Caki2 (cell line): ENCODE data around the gene COTL1. TPM values are rescaled to one million over a fixed set of nuclear protein-coding genes. Genes with fewer than 3 reads are reported as not detected.
"Not testable (repeated sequence)": the region's sequence is repeated elsewhere in the genome, so short reads cannot be mapped to it uniquely, and the experiment has no call there.

Source experiments
- DNase-seq: peaks from one replicate; pipeline ENCODE4 v3.0.0-alpha.2; 2015; ENCODE audit warnings: low read depth
- in situ Hi-C: cut with HindIII; loops from 2 replicates; pipeline ENCODE4 v1.10.0; 2016; ENCODE audit warnings: low sequenced_read_pairs, low pct_unique_long_range_greater_than_20kb, mixed read lengths
- total RNA-seq: library from RNA; depleted of rRNA; stranded (reverse); fragments of >200 nt; shearing (Covaris generic); gene quantifications from 2 replicates; pipeline ENCODE4 v1.2.3, GENCODE V29; 2014; ENCODE audit warnings: low replicate concordance

Gene COTL1
- total RNA-seq, 1 experiment from 2014 or later = 294 TPM

DNA sequence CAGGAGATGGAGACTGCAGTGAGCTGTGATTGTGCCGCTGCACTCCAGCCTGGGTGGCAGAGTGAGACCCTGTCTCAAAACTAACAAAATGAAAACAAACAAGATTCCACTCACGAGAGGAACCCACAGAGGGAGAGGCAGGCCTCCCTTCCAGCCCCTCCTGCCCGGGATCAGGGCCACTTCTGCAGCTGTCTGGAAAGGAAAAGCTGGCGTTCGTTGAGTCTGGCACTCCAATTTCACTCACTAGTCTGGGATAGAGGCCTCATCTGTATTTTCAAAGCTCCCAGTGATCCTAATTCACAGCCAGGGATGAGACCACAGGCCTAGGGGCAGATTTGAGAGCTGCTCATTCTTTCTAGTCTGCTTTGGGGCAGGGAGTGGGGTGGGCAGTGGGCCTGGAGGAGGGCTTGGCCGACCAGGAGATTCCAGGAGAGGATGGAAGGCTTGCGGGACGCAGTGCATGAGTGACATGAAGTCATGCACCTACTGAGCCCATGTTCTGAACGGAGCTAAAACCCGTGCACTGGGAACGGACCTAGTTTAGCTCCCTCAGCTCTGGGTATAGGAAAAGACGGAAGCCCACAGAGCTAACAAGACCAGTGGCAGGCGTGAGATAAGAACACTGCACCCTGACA is 54.0 kb downstream of the COTL1 start:
- DNase-seq = no peak
- in situ Hi-C loops = no loop called here

DNA sequence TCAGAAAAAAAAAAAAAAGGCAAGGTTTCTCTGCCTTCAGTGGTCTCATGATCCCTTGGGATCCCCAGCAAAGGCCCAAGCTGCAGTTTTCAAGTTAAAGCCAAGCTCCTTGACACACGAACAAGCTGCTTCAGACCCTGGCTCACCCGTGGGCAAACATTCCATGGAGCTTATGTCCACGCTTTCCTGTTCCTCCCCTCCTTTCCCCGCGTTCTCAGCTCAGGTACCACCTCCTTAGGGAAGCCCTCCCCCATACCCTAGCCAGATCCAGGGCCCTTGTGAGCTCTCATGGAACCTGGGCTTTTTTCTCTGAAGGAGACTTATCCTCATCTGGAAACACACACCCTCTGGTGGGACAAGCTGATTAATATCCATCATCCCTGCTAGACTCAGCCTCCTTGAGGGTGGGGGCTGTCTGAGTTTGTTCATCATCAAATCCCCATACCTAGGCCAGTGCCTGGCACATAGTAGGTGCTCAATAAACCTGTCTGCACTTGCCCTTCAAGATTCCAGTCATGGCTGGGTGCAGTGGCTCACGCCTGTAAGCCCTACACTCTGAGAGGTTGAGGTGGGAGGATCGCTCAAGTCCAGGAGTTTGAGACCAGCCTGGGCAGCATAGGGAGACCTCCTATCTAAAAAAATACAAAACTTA is 54.7 kb downstream of the COTL1 start:
- no peak for DNase-seq
- in situ Hi-C loops = no loop called here

DNA sequence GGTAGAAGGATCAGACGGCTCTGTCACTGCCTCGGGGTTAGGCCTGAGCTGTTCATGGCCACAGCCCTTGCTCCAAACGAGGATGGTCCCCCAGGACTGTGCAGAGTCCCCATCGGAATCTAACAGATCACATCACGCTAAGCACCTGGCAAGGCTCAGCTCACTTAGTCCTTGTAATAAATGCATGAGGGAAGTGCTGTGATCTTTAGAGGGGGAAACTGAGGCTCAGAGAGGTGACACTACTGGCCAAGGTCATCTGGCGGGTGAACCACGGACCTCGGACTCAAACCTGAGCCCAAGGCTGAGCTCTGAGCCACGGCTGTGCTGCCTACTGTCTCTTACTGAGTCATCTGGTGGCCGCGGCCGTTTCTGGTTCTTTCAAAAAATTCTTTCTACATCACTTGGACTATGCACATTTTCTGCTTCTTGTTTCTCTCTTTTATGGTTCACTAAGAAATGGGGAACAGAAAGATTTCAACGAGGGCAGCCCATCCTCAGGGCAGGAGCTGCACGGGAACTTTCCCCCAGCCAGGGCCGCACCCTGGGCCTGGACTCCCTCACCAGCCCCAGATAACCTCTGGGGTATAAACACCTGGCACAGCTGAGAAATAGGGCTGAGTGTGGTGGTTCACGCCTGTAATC is 55.6 kb downstream of the COTL1 start:
- DNase-seq = no peak
- in situ Hi-C loops = no loop called here

DNA sequence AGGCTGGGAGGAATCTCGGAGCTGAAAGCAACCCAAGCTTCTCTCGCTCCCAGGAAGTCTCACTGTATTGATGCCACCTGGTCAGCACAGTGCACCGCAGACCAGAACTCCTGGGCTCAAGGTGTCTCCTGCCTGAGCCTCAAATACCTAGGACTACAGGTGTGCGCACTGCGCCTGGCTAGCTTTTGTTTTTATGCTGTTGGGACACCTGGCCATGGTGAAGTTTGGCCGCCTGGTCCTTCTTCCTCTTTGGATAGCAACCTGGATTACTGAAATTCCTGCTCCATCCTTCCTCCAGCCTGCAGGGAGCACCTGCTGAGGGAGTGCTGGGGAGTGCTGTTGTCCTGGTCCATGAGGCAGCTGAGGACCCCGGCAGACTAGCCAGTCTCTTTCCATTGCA is 56.6 kb downstream of the COTL1 start:
- in situ Hi-C loops = no loop called here
- no peak for DNase-seq

DNA sequence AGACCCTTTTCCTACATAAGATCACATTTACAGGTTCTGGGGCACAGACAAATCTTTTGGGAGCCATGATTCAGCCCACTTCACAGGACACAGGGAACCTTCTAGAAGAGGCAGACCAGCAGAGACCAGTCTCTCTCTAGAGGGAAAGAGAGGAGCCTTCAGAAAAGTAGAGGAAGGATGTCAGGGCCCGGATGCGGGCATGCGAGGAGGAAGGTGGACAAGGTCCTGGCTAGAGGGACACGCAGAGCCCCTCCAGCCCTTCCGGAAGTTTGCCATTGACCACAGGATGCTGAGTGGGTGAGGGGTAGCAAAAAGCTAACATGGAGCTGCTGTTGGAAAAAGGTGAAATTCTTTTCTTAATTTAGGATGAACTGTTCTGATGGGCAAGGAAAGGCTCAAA is 57.6 kb downstream of the COTL1 start:
- DNase-seq = no peak
- in situ Hi-C loops = no loop called here

DNA sequence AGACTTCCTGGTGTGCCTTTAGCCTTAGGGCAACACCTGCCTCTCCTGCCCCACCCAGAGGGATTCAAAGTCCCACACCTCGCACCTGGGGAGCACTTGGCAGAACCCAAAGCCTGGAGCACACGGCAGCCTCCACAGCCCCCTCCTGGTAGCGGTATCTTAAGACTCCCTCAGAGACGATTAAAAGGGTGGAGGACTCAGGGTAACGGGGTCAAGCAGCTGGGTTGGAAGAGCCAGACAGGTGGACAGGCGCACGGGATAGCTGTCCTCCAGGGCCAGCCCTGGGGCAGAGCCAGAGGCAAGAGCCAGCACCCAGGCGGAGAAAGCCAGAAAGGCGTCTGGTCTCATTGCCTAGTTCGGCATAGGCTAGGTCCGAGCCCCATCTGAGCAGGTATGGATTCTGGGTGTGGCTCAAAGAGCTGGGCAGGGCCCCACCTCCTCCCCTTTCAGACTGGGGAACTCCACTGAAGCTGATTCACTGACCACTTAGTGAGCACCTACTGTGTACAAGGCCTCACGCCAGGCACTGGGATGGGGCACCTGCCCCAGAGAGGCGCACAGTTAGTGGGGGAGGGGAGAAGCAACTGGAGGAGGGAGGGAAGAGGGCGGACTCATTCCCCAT is 58.5 kb downstream of the COTL1 start:
- in situ Hi-C loops = no loop called here
- no peak for DNase-seq

DNA sequence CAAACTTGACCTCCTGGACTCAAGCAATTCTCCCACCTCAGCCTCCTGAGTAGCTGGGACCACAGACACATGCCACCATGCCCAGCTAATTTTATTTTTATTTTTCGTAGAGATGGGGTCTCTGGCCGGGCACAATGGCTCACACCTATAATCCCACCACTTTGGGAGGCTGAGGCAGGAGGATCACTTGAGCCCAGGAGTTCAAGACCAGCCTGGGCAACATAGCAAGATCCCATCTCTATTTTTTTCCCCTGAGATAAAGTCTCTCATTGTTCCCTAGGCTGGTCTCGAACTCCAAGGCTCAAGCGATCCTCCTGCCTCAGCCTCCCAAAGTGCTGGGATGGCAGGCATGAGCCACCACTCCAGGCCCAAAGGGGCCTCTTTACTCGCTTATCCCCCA is 59.0 kb downstream of the COTL1 start:
- in situ Hi-C loops, DNase-seq: not testable (repeated sequence)

DNA sequence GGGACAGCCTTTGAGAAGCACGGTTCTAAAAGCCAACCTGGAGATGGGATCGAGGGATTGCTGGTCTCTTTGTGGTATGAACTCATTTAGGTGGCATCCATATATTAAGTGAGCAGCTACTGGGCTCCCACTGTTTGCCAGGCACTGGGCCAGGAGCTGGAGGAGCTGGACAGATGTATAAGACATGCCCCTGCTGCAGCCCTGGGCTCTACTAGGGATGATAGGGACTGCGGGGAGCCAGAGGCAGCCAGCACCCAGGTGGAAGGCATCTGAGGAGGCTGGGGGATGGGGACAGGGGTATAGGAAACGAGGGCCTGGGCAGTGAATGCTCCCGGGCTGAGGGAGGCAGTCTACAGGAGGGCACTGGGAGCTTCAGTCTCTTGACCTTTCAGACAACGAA is 60.4 kb downstream of the COTL1 start:
- DNase-seq = no peak
- in situ Hi-C loops = no loop called here

DNA sequence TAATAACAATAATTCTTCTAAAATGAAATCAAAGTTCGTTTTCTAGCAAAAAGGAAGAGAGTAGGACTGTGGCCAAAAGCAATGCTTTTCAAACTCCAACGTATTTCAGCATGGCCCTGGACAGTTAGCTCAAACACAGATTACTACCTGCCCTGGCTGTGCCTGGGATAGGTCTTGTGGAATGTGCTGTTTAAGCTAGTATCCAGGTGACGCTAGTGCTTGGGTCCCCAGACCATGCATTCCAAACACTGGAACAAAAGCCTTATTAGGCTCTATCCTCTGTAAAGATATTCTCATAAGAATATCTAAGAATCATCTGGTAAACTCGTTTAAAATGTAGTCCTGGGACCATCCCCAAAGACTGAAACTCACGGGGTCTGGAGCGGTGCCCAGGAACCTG is 60.8 kb downstream of the COTL1 start:
- no peak for DNase-seq
- in situ Hi-C loops = no loop called here

DNA sequence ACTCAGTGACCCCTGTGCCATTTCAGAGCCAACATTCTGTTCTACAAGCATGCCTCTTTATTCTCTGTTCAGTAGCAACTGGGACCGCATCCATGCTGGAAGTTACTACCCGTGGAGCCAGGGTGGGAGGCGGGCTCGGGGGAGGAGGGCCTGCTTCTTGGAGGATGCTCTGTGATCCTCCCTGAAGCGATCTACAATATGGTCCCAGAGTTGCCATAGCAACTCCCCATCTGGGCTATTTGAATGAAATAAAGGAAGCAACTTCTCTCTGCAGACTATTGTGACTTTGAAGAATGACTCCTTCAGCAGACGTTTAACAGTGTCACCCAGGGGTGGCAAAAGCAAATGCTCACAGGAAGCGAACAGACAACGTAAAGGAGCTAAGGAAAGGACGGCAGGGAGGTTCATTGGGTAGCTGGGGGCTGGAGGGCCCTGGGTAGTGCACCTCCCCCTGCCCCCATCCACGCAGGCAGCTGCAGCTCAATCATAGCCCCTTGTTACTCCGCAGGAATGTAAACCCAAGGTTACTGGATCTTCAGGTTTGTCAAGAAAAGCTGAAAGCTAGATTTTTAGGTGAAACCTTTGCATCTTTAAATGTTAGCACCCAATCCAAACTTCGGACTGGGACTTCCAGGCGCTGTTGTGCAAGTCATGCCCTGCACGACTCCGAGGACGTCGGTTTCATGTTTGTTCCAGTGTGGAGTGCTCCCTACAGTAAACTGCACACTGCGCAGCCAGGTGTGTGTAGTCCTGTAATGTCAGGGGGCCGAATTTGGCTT is 62.3 kb downstream of the COTL1 start:
- in situ Hi-C loops = no loop called here

DNA sequence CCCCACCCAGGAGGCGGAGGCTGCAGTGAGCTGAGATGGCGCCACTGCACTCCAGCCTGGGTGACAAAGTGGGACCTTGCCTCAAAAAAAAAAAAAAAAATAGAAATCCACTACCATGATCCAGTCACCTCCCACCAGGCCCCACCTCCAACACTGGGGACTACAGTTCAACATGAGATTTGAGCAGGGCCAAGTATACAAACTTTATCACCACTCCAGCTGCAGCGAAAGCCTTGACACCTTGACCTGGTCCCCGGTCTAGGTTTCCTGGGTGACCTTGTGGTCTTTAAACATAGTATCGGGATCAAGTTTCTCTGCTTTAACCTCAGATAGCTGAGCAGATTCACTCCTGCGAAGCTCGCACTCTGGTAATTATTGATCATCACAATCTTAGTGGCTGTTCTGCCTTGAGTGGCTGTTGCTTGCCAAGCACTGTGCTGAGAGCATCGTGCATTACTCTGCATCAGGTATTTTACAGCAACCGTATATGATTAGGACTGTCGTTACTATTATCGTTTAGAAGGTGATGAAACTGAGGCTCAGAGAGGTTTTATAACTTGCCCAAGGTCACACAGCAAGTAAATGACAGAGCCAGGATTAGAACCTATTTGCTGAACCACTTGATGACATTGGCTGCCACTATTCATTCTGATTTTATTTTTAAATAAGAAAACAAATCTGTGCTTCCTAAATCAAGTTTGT is 63.1 kb downstream of the COTL1 start:
- in situ Hi-C loops = no loop called here

More for the DNA sequence above, 62.3 kb downstream of the COTL1 start:
- no peak for DNase-seq

DNA sequence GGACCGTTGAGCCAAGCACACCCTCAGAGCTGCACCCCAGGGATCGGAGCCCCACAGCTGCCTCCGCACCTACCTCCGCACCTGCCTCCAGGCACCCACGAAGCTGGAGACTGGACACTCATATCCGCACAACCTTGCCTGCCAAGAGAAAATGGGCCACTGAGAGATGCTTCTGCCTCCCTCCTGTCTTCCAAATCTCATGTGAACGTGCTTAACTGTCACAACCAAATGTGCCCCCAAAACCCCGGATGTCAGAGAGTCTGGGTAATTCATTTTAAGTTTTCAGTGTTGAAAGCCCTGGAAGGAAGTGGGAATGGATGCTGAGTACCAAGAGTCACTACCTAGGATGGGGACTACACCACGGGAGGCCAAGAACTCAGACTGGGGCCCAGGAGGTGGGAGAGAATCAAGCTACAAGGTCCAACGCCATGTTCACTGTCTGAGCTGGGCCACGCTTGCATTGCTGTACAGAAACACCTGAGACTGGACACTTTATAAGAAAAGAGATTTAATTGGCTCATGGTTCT is 63.9 kb downstream of the COTL1 start:
- DNase-seq = no peak
- in situ Hi-C loops = no loop called here

More for the DNA sequence above, 63.1 kb downstream of the COTL1 start:
- no peak for DNase-seq

DNA sequence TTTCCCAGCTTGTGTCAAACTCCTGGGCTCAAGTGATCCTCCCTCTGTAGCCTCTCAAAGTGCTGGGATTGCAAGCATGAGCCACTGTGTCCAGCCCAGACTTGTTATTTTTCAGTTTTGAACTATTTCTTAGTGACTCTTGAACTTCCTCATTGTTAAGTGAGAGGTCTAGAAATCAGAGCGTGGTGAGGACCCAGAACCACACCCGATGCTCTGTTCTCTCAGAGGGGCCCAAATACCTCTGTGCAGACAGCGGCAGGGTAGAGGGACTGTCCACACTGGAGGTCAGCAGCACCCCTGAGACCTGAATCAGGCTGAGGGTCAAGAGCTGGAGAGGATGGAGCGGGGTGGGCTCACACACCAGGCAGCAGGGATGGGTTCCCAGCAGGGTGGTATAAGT is 65.7 kb downstream of the COTL1 start:
- no peak for DNase-seq
- in situ Hi-C loops = no loop called here

DNA sequence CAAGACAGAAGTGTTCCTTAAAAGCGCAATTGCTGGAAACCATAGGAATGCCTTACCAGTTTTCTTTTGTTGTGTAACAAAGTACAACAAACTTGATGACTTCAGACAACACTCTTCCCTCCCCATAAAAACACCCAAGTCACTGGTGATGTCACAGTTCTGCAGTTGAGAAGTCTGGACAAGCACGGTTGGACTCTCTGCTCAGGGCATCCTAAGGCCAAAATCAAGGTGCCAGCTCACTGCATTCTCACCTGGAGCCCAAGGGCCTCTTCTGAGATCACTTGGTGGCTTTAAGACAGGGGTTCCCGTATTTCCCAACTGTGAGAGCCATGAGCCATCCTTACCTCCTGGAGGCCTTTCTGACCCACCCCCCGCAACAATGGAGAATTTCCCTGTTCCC is 67.8 kb downstream of the COTL1 start:
- in situ Hi-C loops = no loop called here
- DNase-seq = no peak

DNA sequence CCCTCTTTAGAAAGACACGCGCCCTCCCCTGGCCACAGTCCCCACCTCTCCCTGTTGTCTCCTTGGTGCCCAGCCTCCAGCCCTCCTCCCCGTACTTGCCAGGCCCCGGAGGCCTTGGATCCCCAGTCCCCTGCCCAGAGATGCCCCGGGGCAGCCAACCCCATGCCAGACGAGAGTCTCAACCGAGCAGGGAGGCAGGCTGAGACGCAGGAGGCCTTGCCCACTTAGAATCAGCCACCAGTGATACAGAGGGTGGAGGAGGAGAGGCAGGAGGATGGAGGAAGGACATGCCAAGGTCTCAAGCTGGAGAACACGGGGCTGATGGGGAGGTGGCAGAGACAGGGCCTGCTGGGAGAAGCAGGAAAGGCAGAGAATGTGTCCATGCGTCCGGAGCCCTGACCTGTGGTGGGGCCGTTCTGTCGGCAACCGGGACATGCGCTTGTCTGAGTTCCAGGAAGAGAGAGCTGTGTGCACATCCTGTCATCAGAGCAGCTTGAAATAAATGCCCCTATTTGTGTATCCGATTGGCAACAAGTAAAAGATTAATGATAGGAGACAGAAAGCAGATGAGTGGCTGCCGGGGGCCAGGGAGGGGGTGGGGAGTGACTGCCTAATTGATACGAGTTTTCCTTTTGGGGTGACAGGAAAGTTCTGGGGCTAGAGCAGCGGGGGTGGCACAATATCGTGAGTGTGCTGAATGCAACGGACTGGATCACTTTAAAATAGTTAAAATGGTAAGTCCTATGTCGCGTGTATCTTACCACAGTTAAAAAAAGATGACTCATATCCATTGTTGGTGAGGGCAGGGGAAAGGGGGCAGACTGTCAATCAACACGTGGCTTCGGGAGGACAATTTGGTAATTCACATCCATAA is 68.7 kb downstream of the COTL1 start:
- in situ Hi-C loops = no loop called here
- no peak for DNase-seq

DNA sequence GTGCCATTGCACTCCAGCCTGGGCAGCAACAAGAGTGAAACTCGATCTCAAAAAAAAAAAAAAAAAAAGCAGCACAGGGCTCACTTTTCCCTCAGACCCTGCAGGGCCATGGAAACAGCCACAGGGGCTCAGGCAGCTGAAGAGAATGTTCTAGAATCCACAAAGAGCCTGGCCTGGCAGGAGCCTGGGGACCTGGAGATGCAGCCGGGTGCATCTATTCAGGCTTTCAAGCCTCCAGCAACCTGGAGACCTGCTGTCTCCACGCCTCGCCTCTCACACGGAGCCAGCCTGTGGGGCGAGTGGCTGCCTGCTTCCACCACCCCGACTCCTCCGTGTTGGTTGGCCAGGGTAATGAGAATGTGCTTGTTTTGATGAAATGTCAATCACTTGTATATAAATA is 69.4 kb downstream of the COTL1 start:
- in situ Hi-C loops = no loop called here
- no peak for DNase-seq

DNA sequence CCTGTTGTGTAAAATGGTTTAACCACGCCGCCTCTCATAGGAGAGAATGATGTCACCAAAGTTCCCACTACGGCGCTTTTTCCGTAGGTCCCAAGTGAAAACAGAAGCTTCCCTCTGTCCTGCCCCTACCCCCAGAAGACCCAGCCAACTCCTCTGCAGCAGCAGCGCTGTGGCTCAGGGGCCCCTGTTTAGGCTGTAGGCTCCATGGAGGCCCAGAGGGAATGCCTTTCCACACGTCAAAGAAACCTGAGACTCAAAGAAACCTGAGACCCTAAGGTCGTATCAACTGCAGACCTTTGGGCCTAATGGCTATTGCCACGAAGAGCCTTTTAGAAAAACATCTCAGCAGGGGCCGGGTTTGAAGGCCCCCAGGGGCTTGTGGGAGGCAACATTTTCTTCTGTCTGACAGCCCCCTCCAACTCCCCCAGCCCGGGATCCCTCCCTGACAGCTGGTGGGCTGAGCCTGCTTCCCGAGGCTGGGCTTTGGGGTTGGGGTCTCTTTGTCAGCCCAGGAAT is 70.3 kb downstream of the COTL1 start:
- in situ Hi-C loops = no loop called here
- DNase-seq = no peak
